ENCODE data around the gene CNIH2. TPM values are rescaled to one million over a fixed set of nuclear protein-coding genes. Genes with fewer than 3 reads are reported as not detected.
A peak's percentile ranks its signal among the peaks of the same experiment; 100 is the strongest.
"Not testable (repeated sequence)": the region's sequence is repeated elsewhere in the genome, so short reads cannot be mapped to it uniquely, and the experiment has no call there.

The CNIH2 gene
- polyA plus RNA-seq, 1 donor, result 2.3 TPM

- DNase-seq (ENCODE audit: low read depth), result not testable (repeated sequence)
Observed at GRCh38 chr11:66276619-66277018, 1.4 kb upstream of the CNIH2 start.

- DNase-seq (ENCODE audit: low read depth), result not testable (repeated sequence)
Observed at GRCh38 chr11:66277064-66277463, 911 bp upstream of the CNIH2 start.

GRCh38 chr11:66278363-66279091 lies 552 bp downstream of the CNIH2 start:
- no peak for DNase-seq (ENCODE audit: low read depth)

- DNase-seq (ENCODE audit: low read depth), result no peak
Observed at GRCh38 chr11:66279092-66279734, 1.2 kb downstream of the CNIH2 start.

GRCh38 chr11:66280428-66280827 lies 2.5 kb downstream of the CNIH2 start:
- no peak for DNase-seq (ENCODE audit: low read depth)

- no peak for DNase-seq (ENCODE audit: low read depth)
Observed at GRCh38 chr11:66281001-66281400, 3.0 kb downstream of the CNIH2 start.

GRCh38 chr11:66281776-66282467 lies 3.9 kb downstream of the CNIH2 start:
- DNase-seq (ENCODE audit: low read depth), result no peak

GRCh38 chr11:66282468-66283455 lies 4.8 kb downstream of the CNIH2 start:
- DNase-seq (ENCODE audit: low read depth), result peak; percentile 76

GRCh38 chr11:66283461-66284105 lies 5.6 kb downstream of the CNIH2 start:
- DNase-seq (ENCODE audit: low read depth), result no peak

GRCh38 chr11:66284526-66285078 lies 6.6 kb downstream of the CNIH2 start:
- no peak for DNase-seq (ENCODE audit: low read depth)

- DNase-seq (ENCODE audit: low read depth), result no peak
Observed at GRCh38 chr11:66285250-66285947, 7.4 kb downstream of the CNIH2 start.

GRCh38 chr11:66286699-66287098 lies 8.7 kb downstream of the CNIH2 start:
- no peak for DNase-seq (ENCODE audit: low read depth)

- DNase-seq (ENCODE audit: low read depth), result no peak
Observed at GRCh38 chr11:66287211-66287888, 9.4 kb downstream of the CNIH2 start.

- no peak for DNase-seq (ENCODE audit: low read depth)
Observed at GRCh38 chr11:66287889-66288670, 10.1 kb downstream of the CNIH2 start.

GRCh38 chr11:66288671-66289547 lies 10.9 kb downstream of the CNIH2 start, which contains the start of gene YIF1A:
Gene YIF1A, minus strand, starts transcription at chr11:66289143. Its CDS starts 158 bp downstream, at chr11:66288985.
- DNase-seq (ENCODE audit: low read depth), result peak; percentile 99

GRCh38 chr11:66289548-66290329 lies 11.8 kb downstream of the CNIH2 start:
- peak; percentile 36 for DNase-seq (ENCODE audit: low read depth)

GRCh38 chr11:66290330-66290621 lies 12.3 kb downstream of the CNIH2 start:
- DNase-seq (ENCODE audit: low read depth), result no peak

All from forelimb muscle (tissue), 1 donor.